PC-3 (cell line): ENCODE results near the gene RRAS.

Experiments
- EZH2 ChIP-seq: fragments of 300-600 bp; sonication (generic); IDR thresholded peaks from one replicate; pipeline ENCODE4 v1.6.1; 2017; ENCODE audit warnings: antibody characterized with exemption, mild to moderate bottlenecking, low read length; ENCODE audit not compliant: unreplicated experiment
- EZH2phosphoT487 ChIP-seq: fragments of 300-600 bp; sonication (generic); IDR thresholded peaks from 2 replicates; pipeline ENCODE4 v1.6.1; 2018; ENCODE audit warnings: mild to moderate bottlenecking, antibody characterized with exemption, low read length, borderline replicate concordance
- TF ChIP-seq, protein P1 (sequence below): fragments of 300-600 bp; sonication (generic); conservative IDR thresholded peaks from 2 replicates; pipeline ENCODE4 v1.5.1; 2017; ENCODE audit warnings: antibody characterized with exemption, low read depth, mild to moderate bottlenecking, low read length

DNA sequence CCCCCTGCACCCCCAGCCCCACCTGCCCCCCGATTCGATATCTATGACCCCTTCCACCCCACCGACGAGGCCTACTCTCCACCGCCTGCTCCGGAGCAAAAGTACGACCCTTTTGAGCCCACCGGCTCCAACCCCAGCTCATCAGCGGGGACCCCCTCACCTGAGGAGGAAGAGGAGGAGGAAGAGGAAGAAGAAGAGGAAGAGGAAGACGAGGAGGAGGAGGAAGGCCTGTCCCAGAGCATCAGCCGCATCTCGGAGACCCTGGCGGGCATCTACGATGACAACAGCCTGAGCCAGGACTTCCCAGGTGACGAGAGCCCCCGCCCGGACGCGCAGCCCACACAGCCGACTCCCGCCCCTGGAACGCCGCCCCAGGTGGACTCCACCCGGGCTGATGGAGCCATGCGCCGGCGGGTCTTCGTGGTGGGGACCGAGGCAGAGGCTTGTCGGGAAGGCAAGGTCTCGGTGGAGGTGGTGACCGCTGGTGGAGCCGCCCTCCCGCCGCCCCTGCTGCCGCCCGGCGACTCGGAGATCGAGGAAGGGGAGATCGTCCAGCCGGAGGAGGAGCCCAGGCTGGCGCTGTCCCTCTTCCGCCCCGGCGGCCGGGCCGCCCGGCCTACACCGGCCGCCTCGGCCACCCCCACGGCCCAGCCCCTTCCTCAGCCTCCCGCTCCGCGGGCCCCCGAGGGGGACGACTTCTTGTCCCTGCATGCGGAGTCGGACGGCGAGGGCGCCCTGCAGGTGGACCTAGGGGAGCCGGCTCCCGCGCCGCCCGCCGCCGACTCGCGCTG is 11.3 kb upstream of the RRAS start:
- TF ChIP-seq EZH2phosphoT487: no peak
- TF ChIP-seq, protein P1, sequence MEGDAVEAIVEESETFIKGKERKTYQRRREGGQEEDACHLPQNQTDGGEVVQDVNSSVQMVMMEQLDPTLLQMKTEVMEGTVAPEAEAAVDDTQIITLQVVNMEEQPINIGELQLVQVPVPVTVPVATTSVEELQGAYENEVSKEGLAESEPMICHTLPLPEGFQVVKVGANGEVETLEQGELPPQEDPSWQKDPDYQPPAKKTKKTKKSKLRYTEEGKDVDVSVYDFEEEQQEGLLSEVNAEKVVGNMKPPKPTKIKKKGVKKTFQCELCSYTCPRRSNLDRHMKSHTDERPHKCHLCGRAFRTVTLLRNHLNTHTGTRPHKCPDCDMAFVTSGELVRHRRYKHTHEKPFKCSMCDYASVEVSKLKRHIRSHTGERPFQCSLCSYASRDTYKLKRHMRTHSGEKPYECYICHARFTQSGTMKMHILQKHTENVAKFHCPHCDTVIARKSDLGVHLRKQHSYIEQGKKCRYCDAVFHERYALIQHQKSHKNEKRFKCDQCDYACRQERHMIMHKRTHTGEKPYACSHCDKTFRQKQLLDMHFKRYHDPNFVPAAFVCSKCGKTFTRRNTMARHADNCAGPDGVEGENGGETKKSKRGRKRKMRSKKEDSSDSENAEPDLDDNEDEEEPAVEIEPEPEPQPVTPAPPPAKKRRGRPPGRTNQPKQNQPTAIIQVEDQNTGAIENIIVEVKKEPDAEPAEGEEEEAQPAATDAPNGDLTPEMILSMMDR: no peak
- no peak for TF ChIP-seq EZH2
